ENCODE results near the gene LAMA3.

- no peak for TF ChIP-seq CTCF (tag by site-specific recombination; IDR thresholded peaks at IDR 0.05)
- no peak for TF ChIP-seq ZNF398 (tag by site-specific recombination; IDR thresholded peaks at IDR 0.05)
- TF ChIP-seq ZNF654 (tag by site-specific recombination; IDR thresholded peaks at IDR 0.05; ENCODE audit: low read depth) = no peak
- TF ChIP-seq ZSCAN23 (tag by site-specific recombination; IDR thresholded peaks at IDR 0.05) = no peak
- TF ChIP-seq ZNF624 (tag by site-specific recombination; IDR thresholded peaks at IDR 0.05) = no peak
- TF ChIP-seq ZBTB44 (tag by site-specific recombination; IDR thresholded peaks at IDR 0.05) = no peak
- TF ChIP-seq REPIN1 (tag by site-specific recombination; IDR thresholded peaks at IDR 0.05; ENCODE audit: low read depth) = no peak
These were observed 293.9 kb downstream of the LAMA3 start for GRCh38 chr18:23983112-23983511.
